HG03139 (cell line): ENCODE data around the gene DUOX2.
"Not testable (repeated sequence)": the region's sequence is repeated elsewhere in the genome, so short reads cannot be mapped to it uniquely, and the experiment has no call there.

Source experiments
- ATAC-seq: cut with Tn5 transposase; IDR thresholded peaks from one replicate; pipeline ENCODE4 v1.9.1; 2021; ENCODE audit not compliant: unreplicated experiment

Gene DUOX2

DNA sequence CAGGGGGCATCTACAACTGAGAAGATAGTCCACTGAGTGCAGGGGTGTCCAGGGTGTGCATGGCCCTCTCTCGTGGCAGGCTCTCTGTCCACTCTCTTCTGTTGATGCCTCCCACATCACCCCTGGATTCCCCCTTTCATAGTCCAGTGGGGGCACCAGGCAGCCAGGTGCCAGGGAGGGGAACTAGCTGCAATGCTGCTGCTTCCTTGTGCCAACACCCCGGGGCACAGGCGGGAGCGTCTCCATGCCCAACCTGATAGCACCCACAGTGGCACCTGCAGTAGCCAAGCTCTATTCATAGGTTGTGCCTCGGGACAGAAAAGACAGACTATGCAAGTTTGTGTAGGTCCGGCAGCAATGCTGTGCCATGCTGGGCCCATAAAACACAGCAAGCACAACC, 11.7 kb downstream of the DUOX2 start:
- ATAC-seq: no peak

DNA sequence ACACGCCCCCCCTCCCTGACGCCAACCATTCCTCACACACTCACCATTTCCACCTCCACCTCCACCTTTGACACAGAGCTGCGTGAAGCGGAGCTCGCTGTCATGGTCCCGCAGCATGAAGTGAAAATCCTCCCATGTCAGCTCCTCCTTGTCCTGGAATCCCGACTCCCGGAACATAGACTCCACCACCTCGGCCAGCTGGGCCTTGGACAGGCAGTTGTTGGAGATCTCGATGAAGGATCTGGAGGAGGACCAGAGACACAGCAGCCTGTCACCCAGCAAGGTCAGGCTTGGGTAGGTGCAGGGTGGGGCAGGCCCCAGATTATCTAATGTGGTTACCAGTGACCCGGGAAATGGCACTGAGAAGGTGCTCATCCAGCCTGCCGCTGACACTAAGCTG, 12.2 kb downstream of the DUOX2 start:
- ATAC-seq: no peak

DNA sequence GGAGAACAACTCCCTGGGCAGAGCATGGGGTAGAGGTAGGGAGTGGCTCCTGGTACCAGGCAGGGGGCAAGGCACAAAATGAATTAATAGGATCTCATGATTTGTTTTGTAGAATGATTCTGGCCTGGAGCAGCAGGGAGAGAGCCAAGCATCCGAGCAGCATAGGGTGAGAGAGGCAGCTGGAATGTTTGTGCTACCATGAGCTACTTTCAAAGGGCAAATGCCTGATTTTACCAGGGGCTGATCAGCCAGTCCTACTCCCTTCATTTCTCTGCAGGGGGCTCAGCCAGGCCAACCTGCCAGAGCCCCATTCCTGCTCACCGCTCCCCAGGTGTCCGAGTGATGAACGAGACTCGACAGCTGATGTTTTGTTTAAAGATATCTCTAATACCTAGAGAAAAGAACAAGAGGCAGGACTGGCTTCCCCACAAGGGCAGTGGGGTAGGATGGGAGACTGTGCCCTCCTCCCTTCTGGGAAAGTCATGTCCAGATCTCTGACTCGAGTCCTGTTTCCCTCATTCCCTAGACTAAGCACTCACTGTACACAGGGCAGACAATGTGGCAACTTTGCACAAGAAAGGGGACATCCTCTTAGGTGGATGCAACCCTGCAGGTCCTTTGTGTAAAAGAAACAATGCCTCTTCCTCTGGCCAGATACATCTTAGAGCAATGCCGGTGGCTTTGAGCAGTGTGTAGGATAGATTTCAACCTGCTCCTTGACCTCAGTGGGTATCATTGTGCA, 12.9 kb downstream of the DUOX2 start:
- no peak for ATAC-seq

DNA sequence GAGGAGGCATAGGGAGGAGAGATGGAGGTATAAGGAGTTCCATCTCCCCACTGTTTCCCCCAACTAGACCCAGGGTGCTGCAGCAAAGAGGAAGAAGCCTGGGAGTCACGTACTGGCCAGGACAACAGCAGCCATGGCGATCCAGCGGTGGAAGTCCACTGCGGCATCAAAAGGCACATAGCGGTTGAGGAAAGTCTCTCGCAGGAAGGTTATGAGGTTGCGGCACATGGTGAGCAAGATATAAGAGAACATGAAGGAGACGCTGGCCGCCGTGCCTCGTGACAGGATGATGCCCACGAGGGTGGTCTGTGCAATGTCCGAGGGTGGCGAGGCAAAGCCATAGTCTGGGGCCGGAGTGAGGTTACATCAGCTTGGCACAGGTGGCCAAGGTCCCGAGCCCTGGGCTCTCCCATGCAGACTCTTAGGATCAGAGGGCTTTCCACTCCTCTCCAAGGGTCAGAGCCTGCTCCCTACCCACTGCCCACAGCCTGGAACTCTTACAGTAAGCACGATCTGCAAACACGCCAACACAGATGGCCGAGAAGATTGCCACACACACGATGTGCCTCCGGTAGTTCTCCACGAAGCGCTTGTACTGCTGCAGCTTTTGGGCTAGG, 14.3 kb downstream of the DUOX2 start:
- ATAC-seq: no peak

DNA sequence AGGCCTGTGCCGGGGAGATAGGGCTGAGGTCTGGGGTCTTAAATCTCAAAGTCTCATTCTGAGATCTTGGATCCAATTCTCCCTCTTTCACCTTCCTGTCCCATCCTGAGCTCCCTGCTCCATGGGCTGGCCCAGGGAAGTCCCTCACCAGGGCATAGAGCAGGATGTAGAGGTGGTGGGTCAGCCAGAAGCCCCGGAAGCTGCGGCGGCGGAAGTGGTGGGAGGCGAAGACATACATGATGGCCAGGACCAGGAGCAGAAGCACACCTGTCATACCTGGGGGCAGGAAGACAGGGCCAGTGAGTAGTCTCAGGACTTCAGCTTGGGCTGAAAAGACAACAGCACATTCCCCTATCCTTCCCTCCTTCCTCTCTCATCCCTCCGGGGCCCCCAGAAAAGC, 16.5 kb downstream of the DUOX2 start:
- ATAC-seq: no peak

DNA sequence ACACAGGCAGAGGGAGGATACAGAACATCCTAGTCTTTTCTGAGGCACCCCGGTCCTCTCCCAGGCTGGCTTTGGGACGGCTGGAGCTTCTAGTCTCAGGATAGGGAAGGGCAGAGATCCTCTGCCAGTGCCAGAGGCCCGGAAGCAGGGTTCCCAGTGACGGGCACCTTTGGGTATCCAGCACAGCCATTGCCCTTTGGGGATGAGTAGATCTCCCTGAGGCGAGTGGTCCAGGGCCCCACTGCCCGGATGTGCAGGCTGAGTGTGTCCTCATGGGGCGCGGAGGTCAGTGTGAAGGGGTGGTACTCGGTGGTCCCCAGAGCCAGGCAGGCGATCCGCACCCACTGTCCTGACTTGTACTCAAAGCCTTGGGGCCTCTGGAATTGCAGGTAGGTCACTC, 18.3 kb downstream of the DUOX2 start:
- no peak for ATAC-seq

DNA sequence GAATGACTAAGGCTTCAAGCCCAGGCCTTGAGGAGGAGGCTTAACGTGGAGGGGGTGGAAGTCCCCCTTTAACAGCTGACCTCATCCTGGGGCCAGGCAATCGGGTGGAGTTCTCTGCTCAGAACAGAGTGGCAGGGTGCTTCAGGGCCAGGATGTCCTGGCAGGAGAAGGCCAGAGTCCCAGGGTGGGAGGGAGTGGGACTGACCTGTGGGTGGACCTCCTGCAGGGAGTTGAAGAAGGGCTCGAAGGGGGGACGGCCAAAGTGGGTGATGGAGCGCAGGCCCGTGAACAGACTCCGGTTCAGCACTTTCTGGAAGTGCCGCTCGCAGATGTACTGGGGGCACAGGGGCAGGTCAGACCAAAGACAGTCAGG, 19.6 kb downstream of the DUOX2 start:
- ATAC-seq: no peak

DNA sequence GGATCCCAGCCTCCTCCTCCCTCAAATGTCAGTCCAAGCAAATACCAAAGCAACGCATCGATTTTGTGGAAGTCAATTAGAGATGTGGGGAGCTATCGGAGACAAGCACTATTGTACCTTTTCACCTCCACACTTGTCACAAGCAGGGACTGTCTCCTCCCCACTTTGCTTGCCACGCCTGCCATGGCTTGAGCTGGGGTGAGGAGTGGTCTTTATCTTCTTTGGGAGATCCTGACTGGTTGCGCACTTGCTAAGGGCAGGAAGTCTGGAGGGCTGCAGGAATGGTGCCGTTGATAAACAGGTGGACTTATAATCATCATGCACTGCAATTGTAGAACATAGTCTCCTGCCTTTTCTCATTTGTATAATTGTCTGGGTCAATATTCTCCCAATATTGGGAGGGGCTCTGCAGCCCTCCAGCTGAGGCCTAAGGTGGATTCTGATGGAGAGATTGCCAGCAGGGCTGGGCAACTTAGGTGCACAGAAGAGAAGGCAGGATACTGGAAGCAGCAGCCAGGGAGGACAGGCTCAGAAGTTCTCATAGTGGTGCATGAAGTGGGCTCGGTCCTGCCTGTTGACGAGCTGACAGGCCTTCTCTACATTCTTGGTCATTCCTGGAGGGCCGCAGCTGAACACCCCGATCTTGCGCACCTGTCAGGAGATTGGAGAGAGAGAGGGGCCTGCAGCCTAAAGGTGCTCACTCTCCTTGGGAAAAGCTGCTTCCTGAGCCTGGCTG, 20.2 kb downstream of the DUOX2 start:
- no peak for ATAC-seq

DNA sequence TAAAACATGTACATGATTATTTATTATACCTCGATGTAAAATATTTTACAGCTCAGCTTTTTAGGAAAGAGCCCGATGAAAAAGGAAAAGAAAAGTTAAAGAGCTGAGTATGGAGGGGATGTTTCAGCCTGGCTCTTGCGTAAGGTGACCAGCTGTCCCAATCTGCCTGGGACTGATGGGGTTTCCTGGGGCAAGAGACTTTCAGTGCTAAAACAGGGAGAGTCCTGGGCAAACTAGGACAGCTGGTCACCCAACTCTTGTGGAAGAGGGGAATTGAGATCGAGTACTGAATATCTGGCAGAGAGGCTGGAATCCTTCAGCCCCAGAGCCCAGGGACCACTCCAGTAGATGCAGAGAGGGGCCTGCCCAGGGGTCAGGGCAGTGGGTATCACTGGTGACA, 21.0 kb downstream of the DUOX2 start:
- no peak for ATAC-seq

DNA sequence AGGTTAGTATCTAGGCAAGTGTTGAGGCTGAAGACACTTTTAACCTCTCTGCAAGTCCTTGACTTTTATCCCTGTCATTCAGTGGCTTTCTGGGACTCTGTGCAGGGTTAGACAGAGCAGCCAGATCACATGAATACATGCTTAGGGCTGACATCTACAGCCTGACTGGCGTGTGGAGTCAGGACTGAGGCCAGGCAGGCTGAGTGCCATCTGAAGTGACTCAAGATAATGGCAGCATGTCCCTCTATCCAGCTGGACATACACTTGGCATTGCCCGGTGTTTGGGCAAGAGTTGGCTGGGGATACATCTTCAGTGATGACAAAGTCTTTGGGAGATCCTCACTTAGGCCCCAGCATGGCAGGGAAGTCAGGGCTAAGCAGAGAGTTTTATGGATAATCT, 22.4 kb downstream of the DUOX2 start:
- ATAC-seq: no peak

DNA sequence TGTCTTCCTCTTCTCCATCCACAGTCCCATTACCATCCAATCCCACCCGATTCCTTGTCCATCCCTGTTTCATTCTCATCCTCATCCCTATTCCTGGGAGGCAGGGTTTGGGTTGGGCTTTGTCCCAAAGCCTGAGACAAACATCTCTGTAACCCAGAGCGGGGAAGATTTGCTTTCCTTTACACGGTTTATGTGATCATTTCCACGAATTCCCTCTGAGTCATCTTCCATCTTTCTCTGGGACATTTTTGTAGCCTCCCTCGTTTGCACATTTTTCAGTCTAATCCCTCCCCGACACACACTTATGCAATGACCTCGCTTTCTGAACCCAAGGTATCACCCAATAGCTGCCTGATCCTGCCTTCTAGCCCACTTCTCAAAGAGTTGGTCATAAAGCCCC, 22.8 kb downstream of the DUOX2 start:
- no peak for ATAC-seq

DNA sequence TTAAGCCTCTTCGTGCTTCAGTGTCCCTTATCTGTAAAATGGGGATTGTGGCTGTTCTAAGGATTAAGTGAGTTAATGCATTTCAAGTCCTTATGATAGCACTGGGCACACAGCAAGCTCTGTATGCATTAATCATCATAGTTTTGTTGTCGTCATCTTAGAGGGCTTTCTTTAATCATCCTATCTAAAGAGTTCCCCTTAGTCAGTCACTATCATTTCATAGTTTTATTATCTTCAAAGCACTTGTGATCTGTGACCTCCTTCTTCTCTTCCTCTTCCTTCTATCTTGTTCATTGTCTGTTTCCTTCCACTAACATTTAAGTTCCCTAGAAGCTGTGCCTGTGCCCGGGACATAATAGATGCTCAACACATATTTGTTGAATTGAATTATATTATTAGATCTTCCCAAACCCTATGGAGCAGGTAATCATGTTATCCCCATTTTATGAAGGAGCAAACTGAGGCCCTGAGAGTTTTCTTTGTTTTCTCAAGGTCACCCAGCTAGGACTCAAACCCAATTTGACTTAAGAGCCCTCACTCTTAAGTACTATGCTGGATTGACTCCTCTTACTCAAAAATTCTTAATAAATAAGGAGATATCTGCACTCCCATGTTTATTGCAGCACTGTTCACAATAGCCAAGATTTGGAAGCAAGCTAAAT, 24.1 kb downstream of the DUOX2 start:
- no peak for ATAC-seq

DNA sequence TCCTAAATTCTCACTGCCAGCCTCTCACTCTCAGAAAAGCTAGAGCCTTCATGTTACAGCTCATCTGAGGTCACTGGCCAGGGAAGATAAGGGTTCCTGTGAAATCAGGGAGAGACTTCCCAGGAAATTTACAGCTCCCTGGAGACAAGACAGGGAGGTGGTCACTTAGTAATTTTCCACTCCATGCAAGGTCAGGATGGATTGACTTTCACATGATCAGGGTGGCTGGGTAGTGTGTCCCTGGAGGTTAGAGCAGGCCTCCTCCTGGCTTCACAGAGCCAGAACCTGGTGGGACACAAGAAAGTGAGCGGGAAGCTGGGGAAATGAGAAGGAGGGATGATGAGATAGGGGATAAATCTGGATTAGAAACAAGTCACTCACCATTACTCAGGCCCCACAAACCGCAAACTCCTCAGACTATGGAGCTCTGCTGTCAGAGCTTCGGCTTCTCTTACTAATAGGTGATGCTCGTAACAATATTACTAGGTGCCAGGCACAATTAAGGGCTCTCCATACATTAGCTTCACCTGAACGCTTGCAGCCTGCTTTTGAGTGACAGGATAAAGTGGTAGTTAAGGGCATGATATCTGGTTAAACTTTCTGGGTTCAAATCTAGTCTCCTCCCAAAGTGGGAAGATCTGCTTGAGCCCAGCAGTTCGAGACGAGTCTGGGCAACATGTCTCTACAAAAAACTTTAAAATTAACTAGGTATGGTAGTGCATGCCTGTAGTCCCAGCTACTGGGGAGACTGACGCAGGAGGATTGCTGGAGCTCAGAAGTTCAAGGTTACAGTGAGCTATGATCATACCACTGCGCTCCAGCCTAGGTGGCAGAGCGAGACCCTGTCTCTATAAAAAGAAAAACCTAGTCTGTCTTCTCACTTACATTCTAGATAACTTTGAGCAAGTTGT, 24.9 kb downstream of the DUOX2 start:
- ATAC-seq: no peak

DNA sequence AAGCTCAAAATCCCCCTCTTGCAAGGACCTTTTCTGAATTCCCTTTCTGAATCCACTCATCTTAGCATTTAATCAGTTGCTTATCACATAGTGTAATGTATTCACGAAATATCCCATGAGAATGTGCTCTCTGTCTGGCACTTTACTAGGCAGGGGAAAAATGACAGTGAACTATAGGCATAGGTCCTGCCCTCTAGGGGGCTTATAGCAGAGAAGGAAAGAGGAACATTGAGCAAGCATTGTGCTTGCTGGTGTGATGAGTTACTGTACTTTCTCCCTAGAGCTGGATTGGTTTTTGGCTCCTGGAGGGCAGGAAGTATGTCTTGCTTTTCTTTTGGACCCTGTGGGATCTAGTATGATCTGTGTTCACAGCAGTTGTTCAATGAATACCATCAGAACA, 26.5 kb downstream of the DUOX2 start:
- no peak for ATAC-seq

DNA sequence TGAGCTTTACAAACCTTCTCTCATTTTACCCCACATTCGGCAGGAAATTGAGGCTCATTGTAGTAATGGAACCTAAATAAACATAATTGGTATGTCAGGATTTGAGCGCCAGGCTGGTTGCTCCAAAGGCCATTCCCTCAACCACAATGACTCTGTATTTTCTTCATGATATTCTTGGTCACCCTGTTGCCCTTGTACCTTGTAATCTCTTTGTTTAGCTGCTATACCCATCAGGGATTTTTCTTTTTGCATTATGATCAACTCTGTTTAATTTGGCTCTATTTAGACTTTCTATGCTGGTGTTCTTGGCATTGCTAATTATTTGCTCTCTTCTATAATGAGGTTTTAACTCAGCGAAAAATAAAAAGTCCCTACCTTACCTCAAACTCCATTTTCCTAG, 29.8 kb downstream of the DUOX2 start:
- no peak for ATAC-seq

DNA sequence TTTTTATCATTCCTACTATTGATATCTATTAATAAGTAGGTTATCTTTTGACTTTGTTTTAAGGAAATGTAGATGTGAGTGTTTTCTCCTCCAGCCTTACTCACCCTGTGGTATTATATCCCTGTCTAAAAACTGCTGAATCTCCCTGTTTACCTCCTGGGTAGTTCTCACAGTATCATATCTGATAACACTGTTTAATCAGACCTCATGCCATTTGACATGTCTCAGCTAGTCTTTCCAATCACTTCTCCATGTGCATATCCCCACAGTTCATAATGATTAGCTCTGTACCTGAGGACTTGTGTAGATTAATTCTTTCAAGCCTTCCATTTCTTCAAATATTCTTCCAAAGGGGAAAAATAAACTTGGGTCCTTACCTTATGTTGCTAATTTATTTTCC, 30.7 kb downstream of the DUOX2 start:
- no peak for ATAC-seq

DNA sequence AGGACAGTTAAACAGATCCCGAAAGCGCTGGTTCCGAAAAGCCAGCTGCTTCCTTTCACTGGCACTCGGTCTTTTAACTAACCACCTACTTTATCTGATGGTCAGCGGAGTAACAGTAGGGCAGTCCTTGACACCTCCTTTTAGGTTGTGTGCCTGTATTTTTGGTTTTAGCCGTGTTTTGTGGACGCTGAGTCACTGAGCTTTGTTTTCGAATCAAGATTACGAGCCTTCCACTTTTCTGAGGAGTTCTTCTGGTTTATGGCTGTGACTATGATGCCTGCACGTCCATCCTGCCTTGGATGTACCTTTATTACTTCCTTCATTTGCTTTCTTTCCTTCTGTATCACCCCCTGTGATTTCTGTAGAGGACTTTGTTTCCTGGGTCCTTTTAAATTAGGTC, 31.6 kb downstream of the DUOX2 start:
- ATAC-seq: not testable (repeated sequence)

DNA sequence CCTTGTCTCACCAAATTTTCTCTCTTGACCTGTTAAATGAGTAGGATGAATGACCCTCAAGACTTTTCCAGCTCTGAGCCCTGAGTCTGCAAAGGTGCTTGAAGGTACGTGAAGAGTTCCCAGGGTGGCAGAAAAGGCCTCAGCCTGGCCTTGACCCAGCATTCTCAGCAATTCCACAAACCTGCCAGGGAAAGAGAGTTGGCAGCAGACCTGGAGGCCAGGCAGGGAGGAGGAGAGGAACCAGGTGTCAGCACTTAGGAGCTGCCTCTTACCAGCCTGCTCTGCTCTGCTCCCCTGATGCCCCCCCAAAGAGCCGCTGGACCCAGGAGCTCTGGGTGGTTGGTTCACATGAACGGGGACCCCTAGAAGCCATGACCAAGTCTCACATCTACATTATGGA, 33.4 kb downstream of the DUOX2 start:
- not testable (repeated sequence) for ATAC-seq

DNA sequence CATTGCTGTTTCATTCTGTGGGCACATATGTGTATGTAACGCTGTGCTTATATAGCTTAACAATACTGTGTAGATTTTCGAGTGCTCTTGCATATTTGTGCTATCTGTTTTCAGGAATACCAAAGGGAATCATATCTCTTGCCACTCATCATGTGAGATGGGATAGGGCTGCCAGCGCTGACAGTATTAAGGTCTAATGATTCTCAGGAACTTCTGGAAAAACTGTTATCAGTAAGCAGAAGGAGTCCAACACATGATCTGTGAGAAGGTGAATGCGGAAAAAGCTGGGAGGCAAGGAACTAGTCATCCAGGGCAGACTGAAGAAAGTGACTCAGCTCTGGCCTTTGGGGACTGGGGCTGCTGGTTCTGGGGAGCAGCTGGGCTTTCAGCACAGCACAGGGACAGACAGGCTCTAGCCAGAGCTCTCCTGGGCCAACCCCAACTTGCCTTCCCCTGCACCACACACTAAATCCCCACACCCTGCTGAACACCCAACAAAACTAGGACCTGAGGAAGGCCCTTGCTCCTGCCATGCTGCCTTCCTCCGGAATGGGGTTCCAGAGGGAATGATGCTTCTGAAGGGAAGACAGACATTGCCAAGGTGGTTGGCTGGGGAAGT, 34.2 kb downstream of the DUOX2 start:
- ATAC-seq: not testable (repeated sequence)

DNA sequence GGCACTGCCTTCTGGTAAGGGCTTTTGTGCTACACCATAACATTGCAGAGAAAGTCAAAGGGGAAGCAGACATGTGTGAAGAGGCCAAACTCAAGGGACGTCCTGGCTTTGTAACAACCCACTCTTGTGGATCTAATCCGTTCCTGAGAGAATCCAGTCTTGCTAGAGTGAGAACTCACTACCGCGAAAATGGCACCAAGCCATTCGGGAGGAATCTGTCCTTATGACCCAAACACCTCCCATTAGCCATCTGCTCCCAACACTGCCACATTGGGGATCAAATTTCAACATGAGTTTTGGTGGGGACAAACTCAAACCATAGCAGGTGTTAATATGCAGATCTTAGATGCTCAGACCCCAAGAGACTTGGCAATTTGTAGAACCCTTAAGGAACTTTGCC, 34.8 kb downstream of the DUOX2 start:
- ATAC-seq: not testable (repeated sequence)
